Measurements from ENCODE around the gene CTU2.

The CTU2 gene

GRCh38 chr16:88672776-88673175, 33.5 kb upstream of the CTU2 start:
- no peak for DNase-seq (ENCODE audit: low spot score)
- Histone ChIP-seq H3K27ac (no peak overlapping the region), H3K4me3 (no peak overlapping the region)
- TF ChIP-seq, protein P1, sequence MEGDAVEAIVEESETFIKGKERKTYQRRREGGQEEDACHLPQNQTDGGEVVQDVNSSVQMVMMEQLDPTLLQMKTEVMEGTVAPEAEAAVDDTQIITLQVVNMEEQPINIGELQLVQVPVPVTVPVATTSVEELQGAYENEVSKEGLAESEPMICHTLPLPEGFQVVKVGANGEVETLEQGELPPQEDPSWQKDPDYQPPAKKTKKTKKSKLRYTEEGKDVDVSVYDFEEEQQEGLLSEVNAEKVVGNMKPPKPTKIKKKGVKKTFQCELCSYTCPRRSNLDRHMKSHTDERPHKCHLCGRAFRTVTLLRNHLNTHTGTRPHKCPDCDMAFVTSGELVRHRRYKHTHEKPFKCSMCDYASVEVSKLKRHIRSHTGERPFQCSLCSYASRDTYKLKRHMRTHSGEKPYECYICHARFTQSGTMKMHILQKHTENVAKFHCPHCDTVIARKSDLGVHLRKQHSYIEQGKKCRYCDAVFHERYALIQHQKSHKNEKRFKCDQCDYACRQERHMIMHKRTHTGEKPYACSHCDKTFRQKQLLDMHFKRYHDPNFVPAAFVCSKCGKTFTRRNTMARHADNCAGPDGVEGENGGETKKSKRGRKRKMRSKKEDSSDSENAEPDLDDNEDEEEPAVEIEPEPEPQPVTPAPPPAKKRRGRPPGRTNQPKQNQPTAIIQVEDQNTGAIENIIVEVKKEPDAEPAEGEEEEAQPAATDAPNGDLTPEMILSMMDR (IDR thresholded peaks at IDR 0.05): no peak

GRCh38 chr16:88673716-88674379, 32.5 kb upstream of the CTU2 start:
- H3K27ac ChIP-seq: no peak overlapping the region
- H3K4me3 ChIP-seq: no peak overlapping the region
- DNase-seq (ENCODE audit: low spot score): no peak
- TF ChIP-seq, protein P1 (IDR thresholded peaks at IDR 0.05): no peak

GRCh38 chr16:88676502-88677242, 29.6 kb upstream of the CTU2 start:
- Histone ChIP-seq H3K27ac (no peak overlapping the region), H3K4me3 (no peak overlapping the region)
- TF ChIP-seq, protein P1 (IDR thresholded peaks at IDR 0.05): no peak
- DNase-seq (ENCODE audit: low spot score): no peak

GRCh38 chr16:88677721-88678120, 28.6 kb upstream of the CTU2 start:
- Histone ChIP-seq H3K4me3 (no peak overlapping the region), H3K27ac (no peak overlapping the region)
- TF ChIP-seq, protein P1 (IDR thresholded peaks at IDR 0.05): no peak
- no peak for DNase-seq (ENCODE audit: low spot score)

GRCh38 chr16:88678224-88678979, 27.9 kb upstream of the CTU2 start:
- Histone ChIP-seq H3K4me3 (no peak overlapping the region), H3K27ac (no peak overlapping the region)
- DNase-seq (ENCODE audit: low spot score): no peak
- TF ChIP-seq, protein P1 (IDR thresholded peaks at IDR 0.05): no peak

DNA sequence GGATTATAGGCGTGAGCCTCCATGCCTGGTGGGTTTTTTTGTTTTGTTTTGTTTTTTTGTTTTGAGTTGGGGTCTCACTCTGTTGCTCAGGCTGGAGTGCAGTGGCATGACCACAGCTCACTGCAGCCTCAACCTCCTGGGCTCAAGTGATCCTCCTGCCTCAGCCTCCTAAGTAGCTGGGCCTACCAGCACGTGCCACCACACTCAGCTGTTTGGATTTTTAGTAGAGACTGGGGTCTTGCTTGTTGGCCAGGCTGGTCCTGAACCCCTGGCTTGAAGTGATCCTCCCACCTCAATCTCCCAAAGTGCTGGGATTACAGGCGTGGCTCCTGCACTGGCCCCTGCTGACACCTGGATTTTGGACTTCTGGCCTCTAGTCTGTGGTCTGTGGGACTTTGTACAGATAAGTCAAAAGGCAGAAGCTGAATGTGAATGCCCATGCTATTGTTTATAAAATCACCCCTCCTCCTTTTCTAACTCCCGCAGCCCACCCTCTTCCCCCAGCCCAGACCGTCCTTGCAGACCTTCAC, 25.7 kb upstream of the CTU2 start:
- DNase-seq (ENCODE audit: low spot score): no peak
- H3K27ac ChIP-seq: no peak overlapping the region
- no peak overlapping the region for H3K4me3 ChIP-seq
- TF ChIP-seq, protein P1 (IDR thresholded peaks at IDR 0.05): no peak
